Caco-2 (cell line): ENCODE results near the gene CASZ1. TPM values are rescaled to one million over a fixed set of nuclear protein-coding genes. Genes with fewer than 3 reads are reported as not detected.

Experiments
- BruUV-seq: library from RNA; stranded (reverse); fragments of 400-500 nt; replicated peaks from 2 replicates; lab custom pipeline; 2021; lab: Mats Ljungman, UMichigan
- CTCF ChIA-PET: fragments of 300-600 bp; sonication (Branson Sonifier 250); formaldehyde crosslinking; loops from one replicate; lab custom pipeline; 2022; ENCODE audit warnings: antibody characterized with exemption; lab: Charles Lee
- POLR2A ChIA-PET: fragments of 300-600 bp; sonication (Branson Sonifier 250); formaldehyde crosslinking; loops from one replicate; lab custom pipeline; 2022; ENCODE audit warnings: antibody characterized with exemption; lab: Charles Lee
- DNase-seq, 2 experiments: peaks; one replicate each; pipeline versions ENCODE4 v3.0.0 to v3.0.0-alpha.2; 2020 to 2022
- H3K27me3 ChIP-seq: replicated peaks from 2 replicates; pipeline ENCODE4 v1.6.0; 2011; ENCODE audit warnings: low read length; ENCODE audit not compliant: control insufficient read depth, insufficient read depth
- H3K36me3 ChIP-seq: 2 replicates; pipeline ENCODE4 v1.5.1; 2011; ENCODE audit warnings: low read length; ENCODE audit not compliant: control insufficient read depth, insufficient read depth
- H3K4me1 ChIP-seq: fragments of 250-450 bp; sonication (Bioruptor Pico); 2 replicates; pipeline ENCODE4 v1.5.1; 2020; ENCODE audit warnings: mild to moderate bottlenecking
- H3K4me3 ChIP-seq: 2 replicates; pipeline ENCODE4 v1.5.1; 2011; ENCODE audit warnings: low read depth, mild to moderate bottlenecking, control low read depth, low read length
- H3K9me3 ChIP-seq: fragments of 250-450 bp; sonication (Bioruptor Pico); 2 replicates; pipeline ENCODE4 v1.5.1; 2020; ENCODE audit warnings: mild to moderate bottlenecking, moderate library complexity
- H3K27ac Mint-ChIP-seq: one replicate; pipeline ENCODE4 v1.8.0; 2022; ENCODE audit warnings: mixed read lengths; ENCODE audit not compliant: unreplicated experiment
- H3K27me3 Mint-ChIP-seq: one replicate; pipeline ENCODE4 v1.8.0; 2022; ENCODE audit warnings: mixed read lengths; ENCODE audit not compliant: insufficient read depth, unreplicated experiment
- H3K36me3 Mint-ChIP-seq: one replicate; pipeline ENCODE4 v1.8.0; 2022; ENCODE audit warnings: mild to moderate bottlenecking, mixed read lengths; ENCODE audit not compliant: insufficient read depth, unreplicated experiment
- H3K4me1 Mint-ChIP-seq: one replicate; pipeline ENCODE4 v1.8.0; 2022; ENCODE audit warnings: low read depth, mixed read lengths; ENCODE audit not compliant: unreplicated experiment
- H3K4me3 Mint-ChIP-seq: one replicate; pipeline ENCODE4 v1.8.0; 2022; ENCODE audit warnings: mild to moderate bottlenecking, moderate library complexity, mixed read lengths; ENCODE audit not compliant: unreplicated experiment
- H3K9me3 Mint-ChIP-seq: one replicate; pipeline ENCODE4 v1.8.0; 2022; ENCODE audit warnings: mixed read lengths; ENCODE audit not compliant: unreplicated experiment
- CTCF ChIP-seq, 2 experiments: fragments of 200-600 bp in 1 of 2; IDR thresholded peaks; 1 replicate in 1 of 2; 2 replicates in 1 of 2; pipeline versions ENCODE4 v1.5.1 to v1.8.0; 2011 to 2022; ENCODE audit warnings: antibody characterized with exemption in 1 of 2, control low read depth in 1 of 2, inconsistent platforms in 1 of 2, low read depth in 1 of 2, low read length in 1 of 2, mild to moderate bottlenecking in 1 of 2, moderate library complexity in 1 of 2; ENCODE audit not compliant: insufficient read depth in 1 of 2, severe bottlenecking in 1 of 2, unreplicated experiment in 1 of 2
- intact Hi-C: fragments of 100-400 bp; cut with micrococcal nuclease; formaldehyde crosslinking; loops from one replicate; pipeline ENCODE4 v1.10.0; 2022; ENCODE audit not compliant: unreplicated experiment
- total RNA-seq: library from RNA; stranded (reverse); gene quantifications from 2 replicates; pipeline ENCODE4 v1.2.3, GENCODE V29; 2022

Gene CASZ1
- total RNA-seq, 1 experiment from 2014 or later = 10.9 TPM

- CTCF ChIA-PET = no interaction called here
- no TSS peak for BruUV-seq
- no peaks in the 10 kb centered on the region for H3K27me3 ChIP-seq
- TF ChIP-seq CTCF (IDR thresholded peaks at IDR 0.05; ENCODE audit: insufficient read depth in 1 of 2, low read depth in 1 of 2, low read length in 1 of 2, severe bottlenecking in 1 of 2, unreplicated experiment in 1 of 2) = no peak
- H3K4me1 ChIP-seq = no peaks in the 10 kb centered on the region
- H3K4me3 Mint-ChIP-seq = no peak overlapping the region
- DNase-seq = no peak
- H3K36me3 ChIP-seq = no peaks in the 10 kb centered on the region
- POLR2A ChIA-PET = no interaction called here
- no peak overlapping the region for H3K27ac Mint-ChIP-seq
- peaks cover 5% of the 10 kb centered on the region for H3K4me1 Mint-ChIP-seq
- no peaks in the 10 kb centered on the region for H3K9me3 ChIP-seq
- H3K9me3 Mint-ChIP-seq = no peaks in the 10 kb centered on the region
- H3K36me3 Mint-ChIP-seq = no peaks in the 10 kb centered on the region
- H3K4me3 ChIP-seq = no peak overlapping the region
- no peaks in the 10 kb centered on the region for H3K27me3 Mint-ChIP-seq
- intact Hi-C loops = no loop called here
Observed at GRCh38 chr1:10674700-10675609, 121.5 kb downstream of the CASZ1 start.

GRCh38 chr1:10674222-10674621, 122.2 kb downstream of the CASZ1 start:
- CTCF ChIA-PET = no interaction called here
- intact Hi-C loops = no loop called here
- Histone ChIP-seq H3K4me3 (no peak overlapping the region), H3K4me1 (no peaks in the 10 kb centered on the region), H3K9me3 (no peaks in the 10 kb centered on the region), H3K36me3 (no peaks in the 10 kb centered on the region), H3K27me3 (no peaks in the 10 kb centered on the region)
- no peak for TF ChIP-seq CTCF (IDR thresholded peaks at IDR 0.05; ENCODE audit: insufficient read depth in 1 of 2, low read depth in 1 of 2, low read length in 1 of 2, severe bottlenecking in 1 of 2, unreplicated experiment in 1 of 2)
- no peak for DNase-seq
- Mint-ChIP-seq H3K4me1 (peaks cover 5% of the 10 kb centered on the region), H3K9me3 (no peaks in the 10 kb centered on the region), H3K27ac (no peak overlapping the region), H3K4me3 (no peak overlapping the region), H3K36me3 (no peaks in the 10 kb centered on the region), H3K27me3 (no peaks in the 10 kb centered on the region)
- POLR2A ChIA-PET = no interaction called here
- no TSS peak for BruUV-seq

GRCh38 chr1:10673109-10673711, 123.2 kb downstream of the CASZ1 start:
- no peak for DNase-seq
- no peaks in the 10 kb centered on the region for H3K27me3 ChIP-seq
- intact Hi-C loops = no loop called here
- no peaks in the 10 kb centered on the region for H3K36me3 ChIP-seq
- H3K9me3 Mint-ChIP-seq = no peaks in the 10 kb centered on the region
- H3K4me3 Mint-ChIP-seq = no peak overlapping the region
- H3K4me1 Mint-ChIP-seq = peaks cover 5% of the 10 kb centered on the region
- H3K27me3 Mint-ChIP-seq = no peaks in the 10 kb centered on the region
- POLR2A ChIA-PET = no interaction called here
- no peaks in the 10 kb centered on the region for H3K36me3 Mint-ChIP-seq
- TF ChIP-seq CTCF (IDR thresholded peaks at IDR 0.05; ENCODE audit: insufficient read depth in 1 of 2, low read depth in 1 of 2, low read length in 1 of 2, severe bottlenecking in 1 of 2, unreplicated experiment in 1 of 2) = no peak
- H3K27ac Mint-ChIP-seq = no peak overlapping the region
- no peak overlapping the region for H3K4me3 ChIP-seq
- no peaks in the 10 kb centered on the region for H3K9me3 ChIP-seq
- BruUV-seq = no TSS peak
- H3K4me1 ChIP-seq = no peaks in the 10 kb centered on the region
- CTCF ChIA-PET = no interaction called here
